PC-3 (cell line): ENCODE measurements around the gene GALNT11.
A peak's percentile ranks its signal among the peaks of the same experiment; 100 is the strongest.

Experiments
- CTCF ChIP-seq: fragments of 300-600 bp; sonication (generic); conservative IDR thresholded peaks from 2 replicates; pipeline ENCODE4 v1.5.1; 2017; ENCODE audit warnings: antibody characterized with exemption, low read depth, mild to moderate bottlenecking, low read length
- EZH2 ChIP-seq: fragments of 300-600 bp; sonication (generic); IDR thresholded peaks from one replicate; pipeline ENCODE4 v1.6.1; 2017; ENCODE audit warnings: antibody characterized with exemption, mild to moderate bottlenecking, low read length; ENCODE audit not compliant: unreplicated experiment
- EZH2phosphoT487 ChIP-seq: fragments of 300-600 bp; sonication (generic); IDR thresholded peaks from 2 replicates; pipeline ENCODE4 v1.6.1; 2018; ENCODE audit warnings: mild to moderate bottlenecking, antibody characterized with exemption, low read length, borderline replicate concordance

GRCh38 chr7:152145853-152146466 lies 120.5 kb downstream of the GALNT11 start:
- TF ChIP-seq CTCF (peak; percentile 78), EZH2phosphoT487 (no peak), EZH2 (no peak)
